K562 (cell line): ENCODE results near the gene POLD1. TPM values are rescaled to one million over a fixed set of nuclear protein-coding genes. Genes with fewer than 3 reads are reported as not detected.
A peak's percentile ranks its signal among the peaks of the same experiment; 100 is the strongest.

Experiments
- ASH1L ChIP-seq: fragments of 450-650 bp; IDR thresholded peaks from 2 replicates; pipeline ENCODE4 v1.6.1; 2018; ENCODE audit warnings: borderline replicate concordance, mild to moderate bottlenecking, low read depth; ENCODE audit not compliant: partially characterized antibody
- DACH1 ChIP-seq: fragments of 450-650 bp; IDR thresholded peaks from 2 replicates; pipeline ENCODE4 v1.6.1; 2018; ENCODE audit not compliant: partially characterized antibody
- GTF2E2 ChIP-seq: fragments of 200-800 bp; sonication (Bioruptor generic); IDR thresholded peaks from 2 replicates; pipeline ENCODE4 v1.6.1; 2016; ENCODE audit warnings: missing genetic modification characterization, missing compliant biosample characterization
- HDAC8 ChIP-seq: fragments of 450-650 bp; IDR thresholded peaks from 2 replicates; pipeline ENCODE4 v1.6.1; 2016; ENCODE audit warnings: mild to moderate bottlenecking, missing genetic modification characterization, moderate library complexity, missing compliant biosample characterization
- NCOA6 ChIP-seq: fragments of 450-650 bp; IDR thresholded peaks from 2 replicates; pipeline ENCODE4 v1.6.1; 2017; ENCODE audit warnings: mild to moderate bottlenecking
- SIN3B ChIP-seq: fragments of 450-650 bp; IDR thresholded peaks from 2 replicates; pipeline ENCODE4 v1.6.1; 2017; ENCODE audit warnings: low read depth, mild to moderate bottlenecking, moderate library complexity
- SMARCB1 ChIP-seq: IDR thresholded peaks from 2 replicates; pipeline ENCODE4 v1.6.1; 2011; ENCODE audit warnings: improper control_type of control experiment, low read depth; ENCODE audit not compliant: insufficient read length
- TOE1 ChIP-seq, 2 experiments: fragments of 450-650 bp in 1 of 2; sonication (generic) in 1 of 2; formaldehyde crosslinking in 1 of 2; IDR thresholded peaks; 2 replicates each; pipeline versions ENCODE4 v1.7.1 to v1.8.0; 2016 to 2022; ENCODE audit warnings: borderline replicate concordance in 2 of 2, mild to moderate bottlenecking in 2 of 2, antibody characterized with exemption in 1 of 2, inconsistent platforms in 1 of 2, low read depth in 1 of 2, missing genetic modification reagents in 1 of 2, moderate library complexity in 1 of 2
- ZNF134 ChIP-seq: fragments of 250-450 bp; sonication (Bioruptor Pico); conservative IDR thresholded peaks from 2 replicates; pipeline ENCODE4 v1.4.0; 2020
- ZNF445 ChIP-seq: fragments of 250-450 bp; sonication (Bioruptor Pico); IDR thresholded peaks from 2 replicates; pipeline ENCODE4 v1.4.0; 2020; ENCODE audit warnings: low read depth, mild to moderate bottlenecking, moderate library complexity
- ZNF75A ChIP-seq: fragments of 450-650 bp; formaldehyde crosslinking; IDR thresholded peaks from 2 replicates; pipeline ENCODE4 v1.4.0; 2020; ENCODE audit warnings: mild to moderate bottlenecking
- polyA plus RNA-seq, 8 experiments: library from polyadenylated mRNA; depleted of rRNA in 4 of 8; stranded (reverse) in 5 of 8; unstranded in 3 of 8; fragments of >200 nt; fragmentation: Nextera tagmentation in 2 of 8; fragmentation: Illumina TruSeq in 1 of 8; extraction: Ambion mirVana in 2 of 8; extraction: Trizol in 1 of 8; gene quantifications; 2 replicates each; pipeline versions ENCODE4 v1.2.1 to v1.2.3, GENCODE V29; 2011 to 2014; ENCODE audit warnings: inconsistent platforms in 1 of 8, missing spikeins in 1 of 8
- total RNA-seq, 7 experiments: library from RNA; depleted of rRNA in 6 of 7; stranded (reverse); fragments of >200 nt in 6 of 7; fragmentation: Illumina TruSeq in 2 of 7; extraction: Trizol in 2 of 7; gene quantifications; 2 replicates each; pipeline versions ENCODE4 v1.2.1 to v1.2.3, GENCODE V29; 2011 to 2021; ENCODE audit warnings: low replicate concordance in 1 of 7
- TF ChIP-seq, protein P1 (sequence below): fragments of 250-450 bp; sonication (Bioruptor Pico); IDR thresholded peaks from 2 replicates; pipeline ENCODE4 v1.4.0; 2020; ENCODE audit warnings: mild to moderate bottlenecking, moderate library complexity, borderline replicate concordance
- TF ChIP-seq, protein P2 (sequence below): fragments of 450-650 bp; IDR thresholded peaks from 2 replicates; pipeline ENCODE4 v1.6.1; 2018; ENCODE audit warnings: mild to moderate bottlenecking, low read depth; ENCODE audit not compliant: partially characterized antibody
- TF ChIP-seq, protein P3 (sequence below): fragments of 250-450 bp; sonication (Bioruptor Pico); IDR thresholded peaks from 2 replicates; pipeline ENCODE4 v1.4.0; 2020
- TF ChIP-seq, protein P4 (sequence below): sonication (generic); formaldehyde crosslinking; IDR thresholded peaks from 2 replicates; pipeline ENCODE4 v1.8.0; 2022; ENCODE audit warnings: mild to moderate bottlenecking, low read depth, missing genetic modification reagents

The POLD1 gene
- total and polyA plus RNA-seq, 9 of the 15 experiments (the other 6 are each of a cell fraction or from before 2014, with no cell fraction given): 1.3 to 312 (median 47.8) TPM

DNA sequence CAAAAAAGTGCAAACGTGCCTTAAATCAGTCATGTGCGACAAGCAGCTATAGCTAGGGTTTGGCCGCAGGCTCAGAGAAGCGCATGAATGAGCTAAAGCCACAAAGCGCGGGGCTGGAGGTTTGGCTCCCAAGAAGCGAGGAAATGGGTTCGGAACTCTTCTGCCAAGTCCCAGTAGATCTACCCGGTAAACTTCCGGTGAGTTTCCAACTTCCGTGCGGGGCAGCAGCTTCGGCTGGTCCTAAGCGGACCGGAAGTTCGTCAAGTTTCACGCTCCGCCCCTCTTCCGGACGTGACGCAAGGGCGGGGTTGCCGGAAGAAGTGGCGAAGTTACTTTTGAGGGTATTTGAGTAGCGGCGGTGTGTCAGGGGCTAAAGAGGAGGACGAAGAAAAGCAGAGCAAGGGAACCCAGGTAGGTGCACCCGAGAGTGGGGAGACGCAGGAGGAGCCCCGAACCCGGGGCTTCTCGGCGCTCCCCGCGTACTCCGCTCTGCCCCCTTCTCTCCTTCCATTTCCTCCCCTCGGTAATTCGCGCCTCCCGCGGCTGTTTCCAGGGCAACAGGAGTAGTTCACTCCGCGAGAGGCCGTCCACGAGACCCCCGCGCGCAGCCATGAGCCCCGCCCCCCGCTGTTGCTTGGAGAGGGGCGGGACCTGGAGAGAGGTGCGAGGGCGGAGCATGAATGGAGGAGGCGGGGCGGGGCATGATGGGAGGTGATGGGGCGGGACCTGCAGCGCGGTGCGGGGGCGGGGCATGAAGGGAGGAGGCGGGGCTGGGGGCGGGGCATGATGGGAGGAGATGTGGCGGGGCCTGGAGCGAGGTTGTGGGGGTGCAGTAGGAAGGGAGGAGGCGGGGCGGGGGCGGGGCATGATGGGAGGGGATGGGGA is 7.7 kb upstream of the POLD1 start, which contains the start of gene NR1H2 (continued):
- TF ChIP-seq, protein P1, sequence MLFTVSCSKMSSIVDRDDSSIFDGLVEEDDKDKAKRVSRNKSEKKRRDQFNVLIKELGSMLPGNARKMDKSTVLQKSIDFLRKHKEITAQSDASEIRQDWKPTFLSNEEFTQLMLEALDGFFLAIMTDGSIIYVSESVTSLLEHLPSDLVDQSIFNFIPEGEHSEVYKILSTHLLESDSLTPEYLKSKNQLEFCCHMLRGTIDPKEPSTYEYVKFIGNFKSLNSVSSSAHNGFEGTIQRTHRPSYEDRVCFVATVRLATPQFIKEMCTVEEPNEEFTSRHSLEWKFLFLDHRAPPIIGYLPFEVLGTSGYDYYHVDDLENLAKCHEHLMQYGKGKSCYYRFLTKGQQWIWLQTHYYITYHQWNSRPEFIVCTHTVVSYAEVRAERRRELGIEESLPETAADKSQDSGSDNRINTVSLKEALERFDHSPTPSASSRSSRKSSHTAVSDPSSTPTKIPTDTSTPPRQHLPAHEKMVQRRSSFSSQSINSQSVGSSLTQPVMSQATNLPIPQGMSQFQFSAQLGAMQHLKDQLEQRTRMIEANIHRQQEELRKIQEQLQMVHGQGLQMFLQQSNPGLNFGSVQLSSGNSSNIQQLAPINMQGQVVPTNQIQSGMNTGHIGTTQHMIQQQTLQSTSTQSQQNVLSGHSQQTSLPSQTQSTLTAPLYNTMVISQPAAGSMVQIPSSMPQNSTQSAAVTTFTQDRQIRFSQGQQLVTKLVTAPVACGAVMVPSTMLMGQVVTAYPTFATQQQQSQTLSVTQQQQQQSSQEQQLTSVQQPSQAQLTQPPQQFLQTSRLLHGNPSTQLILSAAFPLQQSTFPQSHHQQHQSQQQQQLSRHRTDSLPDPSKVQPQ: no peak
- no peak for TF ChIP-seq DACH1
- TF ChIP-seq, protein P2, sequence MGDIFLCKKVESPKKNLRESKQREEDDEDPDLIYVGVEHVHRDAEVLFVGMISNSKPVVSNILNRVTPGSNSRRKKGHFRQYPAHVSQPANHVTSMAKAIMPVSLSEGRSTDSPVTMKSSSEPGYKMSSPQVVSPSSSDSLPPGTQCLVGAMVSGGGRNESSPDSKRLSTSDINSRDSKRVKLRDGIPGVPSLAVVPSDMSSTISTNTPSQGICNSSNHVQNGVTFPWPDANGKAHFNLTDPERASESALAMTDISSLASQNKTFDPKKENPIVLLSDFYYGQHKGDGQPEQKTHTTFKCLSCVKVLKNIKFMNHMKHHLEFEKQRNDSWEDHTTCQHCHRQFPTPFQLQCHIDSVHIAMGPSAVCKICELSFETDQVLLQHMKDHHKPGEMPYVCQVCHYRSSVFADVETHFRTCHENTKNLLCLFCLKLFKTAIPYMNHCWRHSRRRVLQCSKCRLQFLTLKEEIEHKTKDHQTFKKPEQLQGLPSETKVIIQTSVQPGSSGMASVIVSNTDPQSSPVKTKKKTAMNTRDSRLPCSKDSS: no peak
- no peak for TF ChIP-seq ZNF134
- TF ChIP-seq, protein P3, sequence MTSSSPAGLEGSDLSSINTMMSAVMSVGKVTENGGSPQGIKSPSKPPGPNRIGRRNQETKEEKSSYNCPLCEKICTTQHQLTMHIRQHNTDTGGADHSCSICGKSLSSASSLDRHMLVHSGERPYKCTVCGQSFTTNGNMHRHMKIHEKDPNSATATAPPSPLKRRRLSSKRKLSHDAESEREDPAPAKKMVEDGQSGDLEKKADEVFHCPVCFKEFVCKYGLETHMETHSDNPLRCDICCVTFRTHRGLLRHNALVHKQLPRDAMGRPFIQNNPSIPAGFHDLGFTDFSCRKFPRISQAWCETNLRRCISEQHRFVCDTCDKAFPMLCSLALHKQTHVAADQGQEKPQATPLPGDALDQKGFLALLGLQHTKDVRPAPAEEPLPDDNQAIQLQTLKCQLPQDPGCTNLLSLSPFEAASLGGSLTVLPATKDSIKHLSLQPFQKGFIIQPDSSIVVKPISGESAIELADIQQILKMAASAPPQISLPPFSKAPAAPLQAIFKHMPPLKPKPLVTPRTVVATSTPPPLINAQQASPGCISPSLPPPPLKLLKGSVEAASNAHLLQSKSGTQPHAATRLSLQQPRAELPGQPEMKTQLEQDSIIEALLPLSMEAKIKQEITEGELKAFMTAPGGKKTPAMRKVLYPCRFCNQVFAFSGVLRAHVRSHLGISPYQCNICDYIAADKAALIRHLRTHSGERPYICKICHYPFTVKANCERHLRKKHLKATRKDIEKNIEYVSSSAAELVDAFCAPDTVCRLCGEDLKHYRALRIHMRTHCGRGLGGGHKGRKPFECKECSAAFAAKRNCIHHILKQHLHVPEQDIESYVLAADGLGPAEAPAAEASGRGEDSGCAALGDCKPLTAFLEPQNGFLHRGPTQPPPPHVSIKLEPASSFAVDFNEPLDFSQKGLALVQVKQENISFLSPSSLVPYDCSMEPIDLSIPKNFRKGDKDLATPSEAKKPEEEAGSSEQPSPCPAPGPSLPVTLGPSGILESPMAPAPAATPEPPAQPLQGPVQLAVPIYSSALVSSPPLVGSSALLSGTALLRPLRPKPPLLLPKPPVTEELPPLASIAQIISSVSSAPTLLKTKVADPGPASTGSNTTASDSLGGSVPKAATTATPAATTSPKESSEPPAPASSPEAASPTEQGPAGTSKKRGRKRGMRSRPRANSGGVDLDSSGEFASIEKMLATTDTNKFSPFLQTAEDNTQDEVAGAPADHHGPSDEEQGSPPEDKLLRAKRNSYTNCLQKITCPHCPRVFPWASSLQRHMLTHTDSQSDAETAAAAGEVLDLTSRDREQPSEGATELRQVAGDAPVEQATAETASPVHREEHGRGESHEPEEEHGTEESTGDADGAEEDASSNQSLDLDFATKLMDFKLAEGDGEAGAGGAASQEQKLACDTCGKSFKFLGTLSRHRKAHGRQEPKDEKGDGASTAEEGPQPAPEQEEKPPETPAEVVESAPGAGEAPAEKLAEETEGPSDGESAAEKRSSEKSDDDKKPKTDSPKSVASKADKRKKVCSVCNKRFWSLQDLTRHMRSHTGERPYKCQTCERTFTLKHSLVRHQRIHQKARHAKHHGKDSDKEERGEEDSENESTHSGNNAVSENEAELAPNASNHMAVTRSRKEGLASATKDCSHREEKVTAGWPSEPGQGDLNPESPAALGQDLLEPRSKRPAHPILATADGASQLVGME: no peak
- peak; percentile 31 for TF ChIP-seq ASH1L
- TF ChIP-seq ZNF445 (CRISPR knock-in tag): no peak
- TF ChIP-seq GTF2E2 (tag): peak; percentile 15; the same call in 1 of the 2 replicates
- TF ChIP-seq NCOA6: no peak
- TF ChIP-seq SIN3B: peak; percentile 74; the same call in 1 of the 2 replicates
- TF ChIP-seq HDAC8: peak; percentile 36; the same call in 1 of the 2 replicates
- no peak for TF ChIP-seq ZNF75A (CRISPR knock-in tag)
- TF ChIP-seq SMARCB1: no peak
- peak; percentile 73; the same call in 1 of the 2 replicates for TF ChIP-seq TOE1 (IDR thresholded peaks at IDR 0.05; ENCODE audit: borderline replicate concordance)
- no peak for TF ChIP-seq TOE1 (CRISPR knock-in tag; IDR thresholded peaks at IDR 0.05; ENCODE audit: borderline replicate concordance, low read depth)
- TF ChIP-seq, protein P4, sequence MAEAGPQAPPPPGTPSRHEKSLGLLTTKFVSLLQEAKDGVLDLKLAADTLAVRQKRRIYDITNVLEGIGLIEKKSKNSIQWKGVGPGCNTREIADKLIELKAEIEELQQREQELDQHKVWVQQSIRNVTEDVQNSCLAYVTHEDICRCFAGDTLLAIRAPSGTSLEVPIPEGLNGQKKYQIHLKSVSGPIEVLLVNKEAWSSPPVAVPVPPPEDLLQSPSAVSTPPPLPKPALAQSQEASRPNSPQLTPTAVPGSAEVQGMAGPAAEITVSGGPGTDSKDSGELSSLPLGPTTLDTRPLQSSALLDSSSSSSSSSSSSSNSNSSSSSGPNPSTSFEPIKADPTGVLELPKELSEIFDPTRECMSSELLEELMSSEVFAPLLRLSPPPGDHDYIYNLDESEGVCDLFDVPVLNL (CRISPR knock-in tag): no peak
